HCT116 (cell line): ENCODE results near the gene LRRC37A2. TPM values are rescaled to one million over a fixed set of nuclear protein-coding genes. Genes with fewer than 3 reads are reported as not detected.
"Not testable (repeated sequence)": the region's sequence is repeated elsewhere in the genome, so short reads cannot be mapped to it uniquely, and the experiment has no call there.

ENCODE experiments used
- ATAC-seq: fragments of 200-7000 bp; cut with Tn5 transposase; 2 replicates; pipeline ENCODE4 v1.9.1; 2020; ENCODE audit warnings: mild to moderate bottlenecking, moderate library complexity
- BruUV-seq: library from RNA; stranded (reverse); fragments of 400-500 nt; replicated peaks from 2 replicates; lab custom pipeline; 2021; lab: Mats Ljungman, UMichigan
- CTCF ChIA-PET: fragments of 300-600 bp; sonication (Branson Sonifier 250); formaldehyde crosslinking; loops from one replicate; lab custom pipeline; 2021; ENCODE audit warnings: antibody characterized with exemption; lab: Charles Lee
- POLR2A ChIA-PET: fragments of 300-600, 350-600 bp; sonication (Branson Sonifier 250); formaldehyde crosslinking; loops from one replicate; lab custom pipeline; 2021; ENCODE audit warnings: antibody characterized with exemption; lab: Charles Lee
- RAD21 ChIA-PET, 2 experiments: fragments of 300-600 bp; sonication (Branson Sonifier 250); formaldehyde crosslinking; loops; one replicate each; lab custom pipeline; 2023; ENCODE audit warnings: low total read pairs in 2 of 2; ENCODE audit not compliant: uncharacterized antibody in 2 of 2, unreplicated experiment in 2 of 2, low non-redundant PET in 1 of 2; lab: Charles Lee
- DNase-seq: peaks from one replicate; pipeline ENCODE4 v3.0.0-alpha.2; 2010; ENCODE audit warnings: low read depth, low spot score
- H2AFZ ChIP-seq: fragments of 200-600 bp; shearing (Covaris generic), sonication (generic); 2 replicates; pipeline ENCODE4 v1.6.1; 2017; ENCODE audit warnings: low read depth, mixed run types, mixed read lengths, antibody characterized with exemption, low read length; ENCODE audit not compliant: poor library complexity, severe bottlenecking
- H3K27ac ChIP-seq: 2 replicates; pipeline ENCODE4 v1.5.1; 2012; ENCODE audit warnings: low read depth, low read length
- H3K27me3 ChIP-seq: fragments of 200-600 bp; sonication (generic); 2 replicates; pipeline ENCODE4 v1.6.1; 2016; ENCODE audit warnings: mixed run types, low read length, mixed read lengths; ENCODE audit not compliant: insufficient read depth
- H3K36me3 ChIP-seq, 2 experiments: fragments of 200-500 bp in 1 of 2; fragments of 200-600 bp in 1 of 2; sonication (Bioruptor generic) in 1 of 2; sonication (generic) in 1 of 2; 2 replicates each; pipeline versions ENCODE4 v1.5.1 to v1.6.1; 2014 to 2016; ENCODE audit warnings: low read length in 2 of 2, inconsistent platforms in 1 of 2, mixed read lengths in 1 of 2, mixed run types in 1 of 2; ENCODE audit not compliant: insufficient read depth in 2 of 2, control insufficient read depth in 1 of 2
- H3K4me1 ChIP-seq, 2 experiments: fragments of 200-600 bp in 1 of 2; sonication (generic) in 1 of 2; 2 replicates each; pipeline versions ENCODE4 v1.5.1 to v1.6.1; 2012 to 2017; ENCODE audit warnings: low read length in 2 of 2, inconsistent platforms in 1 of 2, mild to moderate bottlenecking in 1 of 2, mixed read lengths in 1 of 2, mixed run types in 1 of 2, moderate library complexity in 1 of 2; ENCODE audit not compliant: insufficient read depth in 2 of 2, control insufficient read depth in 1 of 2
- H3K4me2 ChIP-seq: fragments of 200-600 bp; sonication (generic); 2 replicates; pipeline ENCODE4 v1.6.1; 2017; ENCODE audit warnings: mixed run types, low read length, mixed read lengths
- H3K4me3 ChIP-seq, 2 experiments: fragments of 200-600 bp in 1 of 2; sonication (generic) in 1 of 2; replicated peaks in 1 of 2; 2 replicates each; pipeline ENCODE4 v1.5.1; 2011 to 2016; ENCODE audit warnings: low read length in 2 of 2, control low read depth in 1 of 2, low read depth in 1 of 2, mild to moderate bottlenecking in 1 of 2, mixed read lengths in 1 of 2, mixed run types in 1 of 2
- H3K79me2 ChIP-seq: fragments of 200-600 bp; sonication (generic); 2 replicates; pipeline ENCODE4 v1.6.1; 2017; ENCODE audit warnings: mild to moderate bottlenecking, mixed run types, low read length, moderate library complexity, mixed read lengths; ENCODE audit not compliant: insufficient read depth
- H3K9ac ChIP-seq: fragments of 200-600 bp; sonication (generic); 2 replicates; pipeline ENCODE4 v1.6.1; 2016; ENCODE audit warnings: low read length, mixed read lengths
- H3K9me2 ChIP-seq: fragments of 200-600 bp; sonication (generic), shearing (Covaris generic); 2 replicates; pipeline ENCODE4 v1.6.1; 2017; ENCODE audit warnings: mixed run types, mild to moderate bottlenecking, moderate library complexity; ENCODE audit not compliant: insufficient read depth
- H3K9me3 ChIP-seq, 2 experiments: fragments of 200-500 bp in 1 of 2; fragments of 200-600 bp in 1 of 2; sonication (Bioruptor generic) in 1 of 2; sonication (generic) in 1 of 2; 2 replicates each; pipeline ENCODE4 v1.6.1; 2014 to 2017; ENCODE audit warnings: low read length in 2 of 2, mixed read lengths in 2 of 2, inconsistent platforms in 1 of 2, low read depth in 1 of 2, mild to moderate bottlenecking in 1 of 2, mixed run types in 1 of 2, moderate library complexity in 1 of 2; ENCODE audit not compliant: control insufficient read depth in 1 of 2, insufficient read depth in 1 of 2
- H4K20me1 ChIP-seq: fragments of 200-600 bp; sonication (generic), shearing (Covaris generic); 2 replicates; pipeline ENCODE4 v1.6.1; 2017; ENCODE audit warnings: mixed run types, mild to moderate bottlenecking, moderate library complexity; ENCODE audit not compliant: insufficient read depth
- intact Hi-C: fragments of 100-400 bp; cut with micrococcal nuclease; formaldehyde crosslinking; loops from 2 replicates; pipeline ENCODE4 v1.10.0; 2022
- total RNA-seq: library from RNA; stranded (reverse); gene quantifications from one replicate; pipeline ENCODE4 v1.2.1, GENCODE V29; 2021; ENCODE audit not compliant: unreplicated experiment

The LRRC37A2 gene
- total RNA-seq, 1 experiment from 2014 or later = 6.8 TPM

GRCh38 chr17:46566284-46566683 lies 54.0 kb downstream of the LRRC37A2 start:
- H3K36me3 ChIP-seq, RAD21 ChIA-PET, ATAC-seq, H4K20me1 ChIP-seq, intact Hi-C loops, H3K4me1 ChIP-seq, H3K9me2 ChIP-seq, POLR2A ChIA-PET, H3K27me3 ChIP-seq, H3K4me3 ChIP-seq, H3K79me2 ChIP-seq, H3K4me2 ChIP-seq, CTCF ChIA-PET, H3K9me3 ChIP-seq, H3K27ac ChIP-seq, DNase-seq, H2AFZ ChIP-seq, H3K9ac ChIP-seq: not testable (repeated sequence)
- TSS peak; percentile 37 for BruUV-seq

GRCh38 chr17:46566980-46567379 lies 54.7 kb downstream of the LRRC37A2 start:
- H3K36me3 ChIP-seq, BruUV-seq, POLR2A ChIA-PET, H3K4me1 ChIP-seq, H3K27ac ChIP-seq, H3K9me3 ChIP-seq, H3K9ac ChIP-seq, H3K9me2 ChIP-seq, RAD21 ChIA-PET, CTCF ChIA-PET, H4K20me1 ChIP-seq, H3K79me2 ChIP-seq, intact Hi-C loops, ATAC-seq, H3K27me3 ChIP-seq, H3K4me3 ChIP-seq, H3K4me2 ChIP-seq, DNase-seq, H2AFZ ChIP-seq: not testable (repeated sequence)

- TSS peak; percentile 36 for BruUV-seq
- H3K4me3 ChIP-seq, H3K9me3 ChIP-seq, intact Hi-C loops, POLR2A ChIA-PET, H3K36me3 ChIP-seq, H3K4me2 ChIP-seq, RAD21 ChIA-PET, H2AFZ ChIP-seq, H3K4me1 ChIP-seq, H4K20me1 ChIP-seq, CTCF ChIA-PET, ATAC-seq, DNase-seq, H3K9ac ChIP-seq, H3K79me2 ChIP-seq, H3K27ac ChIP-seq, H3K27me3 ChIP-seq, H3K9me2 ChIP-seq: not testable (repeated sequence)
Measured at GRCh38 chr17:46571796-46572195, 59.5 kb downstream of the LRRC37A2 start.

- RAD21 ChIA-PET, CTCF ChIA-PET, H3K9ac ChIP-seq, intact Hi-C loops, H4K20me1 ChIP-seq, H3K79me2 ChIP-seq, H3K27me3 ChIP-seq, H3K4me1 ChIP-seq, DNase-seq, H3K36me3 ChIP-seq, POLR2A ChIA-PET, H2AFZ ChIP-seq, H3K9me2 ChIP-seq, H3K9me3 ChIP-seq: not testable (repeated sequence)
- BruUV-seq = TSS peak; percentile 80
- H3K27ac ChIP-seq = 0 out of 2 replicates have a peak within 1 kb of the TSS, but pooled peaks have one; percentile 47
- peak; percentile 91 for ATAC-seq
- peak within 1 kb of the TSS; percentile 11 to 35; a peak in 2 of 4 replicates for H3K4me3 ChIP-seq
- H3K4me2 ChIP-seq = peak within 1 kb of the TSS; percentile 47; the same call in 1 of the 2 replicates
Measured at GRCh38 chr17:46579083-46580075, 67.1 kb downstream of the LRRC37A2 start, which contains the start of gene ARL17A. TSS of gene ARL17A (minus strand) at chr17:46579691. CDS start at chr17:46576322, 3,369 bp downstream.
